Suppressor macrophage (primary cell): ENCODE results near the gene CASP2.
A peak's percentile ranks its signal among the peaks of the same experiment; 100 is the strongest.
"Not testable (repeated sequence)": the region's sequence is repeated elsewhere in the genome, so short reads cannot be mapped to it uniquely, and the experiment has no call there.

Source experiments
- DNase-seq, 4 experiments: peaks; one replicate each; pipeline ENCODE4 v3.0.0-alpha.2; 2020 to 2022

Gene CASP2

GRCh38 chr7:143264196-143264568, 24.0 kb upstream of the CASP2 start:
- DNase-seq: not testable (repeated sequence)

- no peak for DNase-seq
Measured at GRCh38 chr7:143265017-143265693, 23.0 kb upstream of the CASP2 start.

- no peak for DNase-seq
Measured at GRCh38 chr7:143269251-143269650, 18.9 kb upstream of the CASP2 start.

- no peak for DNase-seq
Measured at GRCh38 chr7:143271240-143271639, 16.9 kb upstream of the CASP2 start.

- no peak for DNase-seq
Measured at GRCh38 chr7:143272871-143273270, 15.3 kb upstream of the CASP2 start.

- DNase-seq: peak in 1 of 4 experiments; percentile 14
Measured at GRCh38 chr7:143279186-143280098, 8.7 kb upstream of the CASP2 start.

GRCh38 chr7:143280160-143280559, 8.0 kb upstream of the CASP2 start:
- DNase-seq: no peak

- DNase-seq: peak; percentile 16 to 53 (median 44)
Measured at GRCh38 chr7:143280566-143280965, 7.6 kb upstream of the CASP2 start.

GRCh38 chr7:143281529-143281928, 6.6 kb upstream of the CASP2 start:
- DNase-seq: no peak

GRCh38 chr7:143282124-143282523, 6.0 kb upstream of the CASP2 start:
- no peak for DNase-seq

GRCh38 chr7:143283381-143283780, 4.8 kb upstream of the CASP2 start:
- DNase-seq: no peak

- no peak for DNase-seq
Measured at GRCh38 chr7:143284591-143285469, 3.3 kb upstream of the CASP2 start, which contains the start of gene TMEM139. Gene TMEM139 (plus strand): TSS chr7:143284958. CDS start chr7:143285958, 1,000 bp downstream.

- no peak for DNase-seq
Measured at GRCh38 chr7:143285470-143285778, 2.7 kb upstream of the CASP2 start.

- no peak for DNase-seq
Measured at GRCh38 chr7:143285806-143286521, 2.2 kb upstream of the CASP2 start.

GRCh38 chr7:143286522-143286890, 1.6 kb upstream of the CASP2 start:
- DNase-seq: no peak

- DNase-seq: no peak
Measured at GRCh38 chr7:143287339-143287934, 714 bp upstream of the CASP2 start.

- peak; percentile 17 to 34 (median 28) for DNase-seq
Measured at GRCh38 chr7:143288836-143289235, 685 bp downstream of the CASP2 start.

GRCh38 chr7:143289421-143289820, 1.3 kb downstream of the CASP2 start:
- peak; percentile 18 to 58 (median 48) for DNase-seq

GRCh38 chr7:143289888-143290287, 1.7 kb downstream of the CASP2 start:
- DNase-seq: not testable (repeated sequence)

GRCh38 chr7:143290293-143290692, 2.1 kb downstream of the CASP2 start:
- no peak for DNase-seq

- no peak for DNase-seq
Measured at GRCh38 chr7:143292876-143293275, 4.7 kb downstream of the CASP2 start.

GRCh38 chr7:143295870-143296269, 7.7 kb downstream of the CASP2 start:
- DNase-seq: no peak
